Fibroblast of skin of abdomen (primary cell): ENCODE measurements around the gene ANKRD6.
A peak's percentile ranks its signal among the peaks of the same experiment; 100 is the strongest.

Experiments
- DNase-seq: peaks from one replicate; pipeline ENCODE4 v3.0.0-alpha.2; 2013

Gene ANKRD6

GRCh38 chr6:89475101-89475500 is 42.1 kb downstream of the ANKRD6 start:
- DNase-seq, result no peak

DNA sequence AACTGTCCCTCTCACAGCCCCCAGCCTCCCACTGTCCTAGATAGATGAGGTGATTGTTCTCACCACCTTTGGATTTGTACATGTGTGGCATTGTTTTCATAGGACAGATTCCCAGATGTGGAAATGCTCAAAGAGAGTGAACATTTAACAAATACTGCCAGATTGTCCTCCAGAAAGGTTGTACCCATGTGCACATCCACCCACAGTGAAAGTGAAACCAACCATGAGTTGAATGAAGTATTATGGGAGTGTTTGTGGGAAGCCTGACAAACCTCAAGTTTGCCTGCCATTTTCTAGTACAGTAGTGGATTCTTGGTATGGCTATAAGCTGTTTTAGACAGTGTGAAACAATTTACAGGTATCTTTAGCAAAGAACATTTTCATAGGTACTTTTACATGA is 42.7 kb downstream of the ANKRD6 start:
- no peak for DNase-seq

DNA sequence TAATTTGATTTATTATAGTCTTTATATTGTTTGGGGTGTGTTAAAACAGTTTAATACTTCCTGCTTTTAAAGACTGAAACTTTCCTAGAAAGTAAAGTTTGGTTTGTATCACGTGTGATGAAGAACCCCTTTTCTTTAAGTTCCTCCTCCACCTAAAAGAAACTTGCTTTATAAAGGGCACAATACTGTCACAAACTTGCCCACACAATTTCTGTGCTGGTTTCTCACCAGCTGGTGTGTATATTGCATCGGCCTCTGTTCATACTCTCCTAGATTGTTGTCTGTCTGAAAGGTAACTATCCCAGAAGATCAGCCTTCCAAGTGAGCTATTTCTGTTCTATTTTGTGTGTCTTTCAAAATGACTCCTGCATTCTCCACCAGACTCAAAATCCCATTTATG is 46.9 kb downstream of the ANKRD6 start:
- no peak for DNase-seq

DNA sequence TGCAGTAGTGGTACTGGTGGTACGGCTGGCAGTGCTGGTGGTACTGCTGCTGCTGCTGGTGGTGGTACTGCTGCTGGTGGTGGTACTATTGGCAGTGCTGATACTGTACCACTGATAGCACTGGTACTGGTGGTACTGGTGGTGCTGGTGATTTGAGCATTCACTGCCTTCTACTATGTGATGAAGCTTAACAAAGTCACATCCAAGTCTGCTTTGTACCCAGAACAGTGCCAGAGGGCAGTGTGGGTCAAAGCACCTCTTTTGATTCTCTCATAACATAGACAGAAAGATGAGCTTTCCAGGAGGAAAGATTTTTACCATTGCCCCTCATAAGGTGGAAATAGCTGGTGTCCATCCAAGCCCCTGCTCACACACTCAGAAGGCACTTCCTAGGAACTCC is 48.7 kb downstream of the ANKRD6 start:
- no peak for DNase-seq

GRCh38 chr6:89482126-89482525 is 49.2 kb downstream of the ANKRD6 start:
- DNase-seq, result peak; percentile 53

- peak; percentile 43 for DNase-seq
Observed at GRCh38 chr6:89483111-89483720, 50.3 kb downstream of the ANKRD6 start.

GRCh38 chr6:89485320-89485719 is 52.4 kb downstream of the ANKRD6 start:
- no peak for DNase-seq

- DNase-seq, result no peak
Observed at GRCh38 chr6:89487864-89488263, 54.9 kb downstream of the ANKRD6 start.

DNA sequence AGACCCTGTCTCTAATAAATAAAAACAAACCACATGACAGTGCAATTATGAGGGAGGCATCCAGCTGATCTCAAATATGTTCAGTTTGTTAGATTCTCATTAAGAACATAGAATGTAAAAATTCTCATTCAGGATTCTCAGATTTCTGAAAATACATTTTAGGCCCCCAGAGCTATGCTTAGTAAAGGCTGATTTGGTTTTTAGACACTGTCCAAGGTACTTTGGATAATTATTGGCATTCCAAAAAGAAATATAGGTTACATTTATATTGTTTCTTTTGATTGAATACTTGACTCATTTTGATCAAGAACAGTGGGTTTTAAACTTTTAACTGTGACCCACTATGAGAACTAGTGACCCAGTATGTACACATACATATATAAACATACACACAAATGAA is 55.5 kb downstream of the ANKRD6 start:
- no peak for DNase-seq

- no peak for DNase-seq
Observed at GRCh38 chr6:89489078-89489477, 56.1 kb downstream of the ANKRD6 start.

DNA sequence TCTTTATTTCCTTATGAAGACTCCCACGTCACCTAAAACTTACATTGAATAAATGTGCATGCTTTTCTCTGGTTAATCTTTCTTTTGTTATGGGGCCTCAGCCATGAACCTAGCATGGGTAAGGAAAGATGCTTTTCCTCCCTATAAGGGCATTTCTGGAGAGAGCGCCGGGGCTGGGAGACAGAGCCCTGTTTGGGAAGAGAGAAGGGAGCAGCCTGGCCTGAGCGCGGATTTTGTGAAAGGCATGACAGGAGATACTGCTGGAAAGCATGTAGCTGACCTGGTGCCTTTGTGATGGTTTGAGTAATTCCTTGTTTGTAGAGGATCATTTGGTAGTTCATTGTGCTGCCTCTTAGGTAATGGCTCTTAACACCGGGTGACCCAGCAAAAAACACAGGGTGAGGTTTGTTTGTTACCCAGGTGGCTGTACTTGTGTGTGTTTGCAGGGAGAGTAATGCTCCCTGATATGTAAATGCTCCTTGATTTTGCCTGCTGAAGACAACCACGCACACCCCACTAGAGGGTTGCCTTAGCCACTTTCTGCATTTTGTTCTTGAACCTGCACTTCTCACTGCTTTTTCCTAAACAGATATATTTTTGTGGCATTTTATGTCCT is 59.2 kb downstream of the ANKRD6 start:
- DNase-seq, result no peak

- no peak for DNase-seq
Observed at GRCh38 chr6:89494131-89494793, 61.3 kb downstream of the ANKRD6 start.

GRCh38 chr6:89495961-89496535 is 63.1 kb downstream of the ANKRD6 start:
- no peak for DNase-seq

GRCh38 chr6:89500611-89501010 is 67.7 kb downstream of the ANKRD6 start:
- DNase-seq, result no peak

DNA sequence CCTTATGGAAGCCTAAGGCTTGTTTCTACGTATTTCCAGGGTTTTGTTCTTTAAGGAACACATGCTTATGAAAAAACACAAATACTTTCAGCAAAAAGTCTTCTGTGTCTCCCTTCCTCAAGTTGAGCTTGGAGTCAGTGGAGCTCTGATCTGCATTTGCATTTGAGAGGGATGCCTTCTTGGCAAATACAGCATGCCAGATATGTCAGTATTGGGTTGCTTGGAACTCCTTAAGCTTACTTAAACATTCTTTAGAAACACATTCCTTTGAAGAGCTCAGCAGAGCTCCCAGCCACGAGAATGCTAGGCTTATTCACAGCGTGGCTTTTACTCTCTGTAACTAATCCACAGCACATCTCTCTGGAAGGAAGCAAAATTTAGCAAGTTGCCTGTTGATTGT is 68.3 kb downstream of the ANKRD6 start:
- peak; percentile 36 for DNase-seq

DNA sequence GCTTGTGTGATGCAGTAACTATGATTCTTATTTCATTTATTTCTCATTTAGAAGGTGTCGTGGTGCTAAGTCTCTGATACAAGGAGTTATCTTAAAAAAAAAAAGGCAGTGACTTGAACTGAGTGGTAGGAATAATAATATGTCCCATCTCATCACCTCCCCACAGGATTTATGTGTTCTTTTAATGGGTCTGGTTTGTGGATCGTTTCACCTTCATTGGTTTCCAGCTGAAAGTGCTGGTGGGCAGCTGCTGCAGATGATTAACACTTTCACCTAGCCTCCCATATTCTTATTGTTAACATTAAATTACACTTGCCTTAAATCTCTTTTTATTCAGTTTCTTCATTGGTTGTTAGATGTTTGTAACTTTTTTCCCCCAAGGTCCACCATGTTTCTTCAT is 68.8 kb downstream of the ANKRD6 start:
- DNase-seq, result no peak

DNA sequence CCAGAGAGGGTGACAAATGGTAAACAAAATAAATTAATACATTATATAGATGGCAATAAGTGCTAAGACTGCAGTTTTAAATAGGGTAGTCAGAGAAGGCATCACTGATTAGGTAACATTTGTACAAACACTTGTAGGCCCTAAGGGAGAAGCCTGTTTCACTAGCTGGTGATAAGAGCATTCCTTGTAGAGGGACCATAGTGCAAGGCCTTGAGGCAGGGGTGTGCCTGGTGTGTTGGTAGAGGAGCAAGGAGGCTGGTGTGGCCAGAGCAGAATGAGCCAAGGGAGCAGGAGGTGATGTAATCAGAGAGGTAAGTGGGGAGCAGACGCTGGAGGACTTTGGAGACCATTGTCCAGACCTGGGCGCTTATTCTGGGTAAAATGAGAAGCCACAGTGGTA is 70.7 kb downstream of the ANKRD6 start:
- DNase-seq, result no peak

DNA sequence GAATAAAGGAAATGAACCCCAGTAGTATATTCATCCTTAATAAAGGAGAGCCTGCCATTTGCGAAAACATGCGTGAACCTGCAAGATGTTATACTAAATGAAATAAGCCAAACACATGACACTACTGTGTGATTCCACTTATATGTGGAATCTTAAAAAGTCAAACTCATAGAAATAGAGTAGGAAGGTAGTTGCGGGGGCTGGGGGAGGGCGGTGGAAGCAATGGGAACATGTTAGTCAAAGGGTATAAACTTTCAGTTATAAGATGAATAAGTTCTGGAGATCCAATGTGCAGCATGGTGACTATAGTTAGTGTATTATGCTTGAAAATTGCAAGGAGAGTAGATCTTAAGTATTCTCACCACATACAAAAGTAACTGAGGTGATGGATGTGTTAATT is 72.9 kb downstream of the ANKRD6 start:
- no peak for DNase-seq

DNA sequence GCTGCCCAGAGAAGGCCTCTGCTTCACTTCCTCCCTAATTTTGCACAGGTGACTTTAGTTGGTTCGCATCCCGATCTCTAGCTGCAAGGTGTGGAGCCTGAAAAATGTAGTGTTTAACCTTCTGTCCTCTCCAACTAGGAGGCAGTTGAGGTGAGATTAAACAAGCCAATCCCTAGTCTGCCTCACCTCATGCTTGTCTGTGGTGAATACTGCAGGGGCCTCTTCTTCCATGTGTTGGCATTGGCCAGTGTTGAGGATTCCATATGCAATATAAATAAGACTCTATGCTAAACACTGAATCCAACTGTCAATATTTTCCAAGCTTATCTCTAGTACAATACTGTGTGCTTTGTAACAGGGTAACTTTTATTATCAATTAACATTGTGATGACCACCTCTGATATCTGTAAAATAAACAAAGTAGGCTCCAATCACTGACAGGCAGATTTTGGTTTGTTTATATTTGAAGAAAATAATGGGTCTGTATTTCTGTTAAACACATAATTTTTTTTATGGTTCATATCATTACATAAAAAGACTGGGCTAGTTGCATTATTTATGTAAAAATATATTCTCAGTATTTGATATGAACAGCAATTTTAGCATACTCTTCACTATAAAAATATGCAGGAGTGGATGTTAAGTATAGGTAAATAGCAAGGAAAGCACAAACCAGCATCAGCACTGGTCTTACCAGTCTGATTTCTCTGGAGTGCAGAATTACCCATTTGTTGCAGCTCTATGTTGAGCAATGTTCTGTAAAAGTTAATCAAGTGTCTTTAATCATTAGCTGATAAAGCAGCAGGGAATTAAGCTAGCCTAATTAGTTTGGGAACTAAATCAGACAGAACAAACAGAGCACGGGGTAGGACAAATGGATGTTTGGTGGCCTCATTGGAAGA is 74.0 kb downstream of the ANKRD6 start:
- DNase-seq, result no peak

GRCh38 chr6:89508755-89509563 is 76.0 kb downstream of the ANKRD6 start:
- DNase-seq, result no peak

GRCh38 chr6:89509777-89510281 is 76.9 kb downstream of the ANKRD6 start:
- DNase-seq, result no peak

DNA sequence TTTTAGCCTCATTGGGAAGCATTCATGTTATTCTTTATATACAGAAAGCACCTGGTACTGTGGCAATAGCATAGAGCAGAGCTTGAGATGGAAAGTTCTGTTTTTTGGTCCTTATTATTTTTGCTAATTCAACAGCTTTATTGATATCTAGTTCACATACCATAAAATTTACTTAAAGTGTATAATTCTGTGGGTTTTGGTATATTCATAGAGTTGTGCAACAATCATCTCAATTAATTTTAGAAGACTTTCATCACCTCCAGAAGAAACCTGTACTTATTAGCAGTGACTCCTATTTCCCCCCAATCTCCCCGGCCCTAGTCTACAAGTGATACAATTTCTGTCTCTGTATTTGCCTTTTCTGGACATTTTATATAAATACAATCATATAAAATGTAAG is 77.4 kb downstream of the ANKRD6 start:
- no peak for DNase-seq
